HT-29 (cell line): ENCODE results near the gene CNST. TPM values are rescaled to one million over a fixed set of nuclear protein-coding genes. Genes with fewer than 3 reads are reported as not detected.
"Not testable (repeated sequence)": the region's sequence is repeated elsewhere in the genome, so short reads cannot be mapped to it uniquely, and the experiment has no call there.

Experiments used
- DNase-seq: peaks from one replicate; pipeline ENCODE4 v3.0.0-alpha.2; 2015; ENCODE audit warnings: low spot score
- total RNA-seq: library from RNA; depleted of rRNA; stranded (reverse); fragments of >200 nt; shearing (Covaris generic); gene quantifications from 2 replicates; pipeline ENCODE4 v1.2.3, GENCODE V29; 2014

Gene CNST
- total RNA-seq, 1 experiment from 2014 or later, result 6.1 TPM

GRCh38 chr1:246617768-246618167 lies 51.5 kb downstream of the CNST start:
- DNase-seq, result no peak

GRCh38 chr1:246618240-246618808 lies 52.1 kb downstream of the CNST start:
- no peak for DNase-seq

- no peak for DNase-seq
These were observed 55.9 kb downstream of the CNST start for GRCh38 chr1:246622035-246622652.

DNA sequence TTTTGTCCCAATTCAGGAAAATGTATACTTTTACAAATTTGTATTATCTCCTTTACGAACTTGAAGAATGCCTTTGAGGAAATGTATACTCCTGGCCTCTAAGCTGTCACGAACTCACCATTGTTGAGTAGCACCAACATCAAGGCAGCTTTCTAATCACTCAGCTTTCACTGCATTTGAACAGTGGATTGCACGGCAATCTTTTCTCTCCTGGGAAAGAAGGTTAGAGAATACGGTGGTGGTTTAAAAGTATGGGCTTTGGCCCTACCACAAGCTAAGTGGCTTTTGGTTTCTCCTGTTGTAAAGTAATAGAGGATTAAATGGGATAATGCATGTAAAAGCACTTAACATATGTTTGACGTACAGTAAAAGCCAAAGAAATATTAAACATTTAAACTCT lies 57.8 kb downstream of the CNST start:
- no peak for DNase-seq

- no peak for DNase-seq
These were observed 62.8 kb downstream of the CNST start for GRCh38 chr1:246629030-246629429.

- no peak for DNase-seq
These were observed 63.7 kb downstream of the CNST start for GRCh38 chr1:246629976-246630375.

DNA sequence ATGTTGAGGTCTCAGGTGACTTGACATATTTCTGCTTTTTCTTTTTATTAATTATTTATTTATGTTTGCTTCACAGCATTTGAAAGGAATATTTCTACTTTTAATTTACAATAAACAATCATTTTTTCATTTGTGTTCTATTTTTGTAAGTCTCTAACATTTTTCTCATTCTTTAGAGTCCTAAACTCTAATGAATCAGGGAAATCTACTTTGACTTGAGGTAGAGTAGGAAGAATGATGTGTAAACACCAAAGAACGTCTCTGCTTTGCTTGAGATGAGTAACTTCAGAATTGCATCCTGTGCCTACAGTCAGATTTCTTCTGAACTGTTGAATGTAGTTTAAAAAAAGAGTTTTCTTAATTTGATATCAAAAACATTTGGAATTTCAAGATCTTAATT lies 65.2 kb downstream of the CNST start:
- DNase-seq, result no peak

DNA sequence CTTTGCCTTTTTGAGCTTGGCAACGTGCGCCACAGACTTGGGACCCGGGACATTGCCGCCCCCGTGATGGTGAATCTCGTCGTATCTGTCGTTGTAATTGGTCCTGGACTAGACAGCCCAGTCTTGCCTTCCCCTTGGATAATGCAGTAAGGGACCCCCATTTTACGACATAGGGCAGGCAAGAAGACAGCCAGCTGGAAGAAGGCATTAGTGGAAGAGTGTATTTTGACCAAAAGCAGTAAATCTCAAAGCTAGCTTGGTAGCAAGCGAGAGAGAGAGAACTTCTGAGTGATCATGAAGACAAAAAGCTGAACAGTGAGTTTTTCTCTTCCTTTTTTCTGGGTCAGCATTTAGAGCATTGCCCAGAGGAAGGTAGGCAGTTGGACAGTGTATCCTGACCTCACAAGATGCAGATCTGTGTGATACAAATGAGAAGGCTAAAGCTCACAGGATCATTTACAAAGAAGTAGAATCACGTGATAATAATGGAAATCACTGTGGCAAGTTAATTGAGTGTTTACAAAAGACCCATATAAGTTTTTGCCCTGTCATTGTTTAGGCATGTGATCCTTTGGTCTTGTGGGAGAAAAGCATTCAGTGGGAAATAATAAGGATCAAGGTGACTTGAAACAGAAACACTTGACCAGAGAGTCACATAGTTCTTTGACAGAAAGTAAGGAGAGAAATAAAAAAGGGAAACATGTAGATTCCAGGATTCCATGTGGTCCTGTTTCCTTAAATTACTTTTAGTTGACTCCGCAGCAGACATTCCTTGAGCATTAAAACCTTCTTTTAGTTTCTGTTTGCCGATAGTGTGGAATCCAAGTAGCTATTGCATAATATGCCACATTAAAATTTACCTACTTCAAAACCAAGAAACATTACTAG lies 66.3 kb downstream of the CNST start:
- peak; percentile 12 for DNase-seq

DNA sequence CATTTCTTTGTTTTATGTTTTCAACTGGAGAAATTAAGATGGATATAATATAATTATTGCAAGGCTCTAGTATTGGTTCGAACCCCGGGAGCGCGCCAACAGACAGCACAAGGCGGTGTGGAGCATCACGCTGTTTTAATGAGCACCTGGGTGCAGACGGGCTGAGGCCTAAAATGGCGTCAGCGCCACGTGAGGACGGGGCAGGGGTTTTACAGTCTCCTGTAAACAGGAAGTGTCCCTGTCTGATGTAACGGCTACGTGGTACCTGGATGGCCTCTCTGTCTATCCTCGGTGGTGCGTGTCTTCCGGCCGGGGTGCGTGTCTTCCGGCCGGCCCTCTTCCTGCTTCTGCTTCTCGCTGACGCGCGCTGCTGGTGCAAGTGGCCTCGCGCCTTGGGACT lies 68.4 kb downstream of the CNST start:
- not testable (repeated sequence) for DNase-seq

DNA sequence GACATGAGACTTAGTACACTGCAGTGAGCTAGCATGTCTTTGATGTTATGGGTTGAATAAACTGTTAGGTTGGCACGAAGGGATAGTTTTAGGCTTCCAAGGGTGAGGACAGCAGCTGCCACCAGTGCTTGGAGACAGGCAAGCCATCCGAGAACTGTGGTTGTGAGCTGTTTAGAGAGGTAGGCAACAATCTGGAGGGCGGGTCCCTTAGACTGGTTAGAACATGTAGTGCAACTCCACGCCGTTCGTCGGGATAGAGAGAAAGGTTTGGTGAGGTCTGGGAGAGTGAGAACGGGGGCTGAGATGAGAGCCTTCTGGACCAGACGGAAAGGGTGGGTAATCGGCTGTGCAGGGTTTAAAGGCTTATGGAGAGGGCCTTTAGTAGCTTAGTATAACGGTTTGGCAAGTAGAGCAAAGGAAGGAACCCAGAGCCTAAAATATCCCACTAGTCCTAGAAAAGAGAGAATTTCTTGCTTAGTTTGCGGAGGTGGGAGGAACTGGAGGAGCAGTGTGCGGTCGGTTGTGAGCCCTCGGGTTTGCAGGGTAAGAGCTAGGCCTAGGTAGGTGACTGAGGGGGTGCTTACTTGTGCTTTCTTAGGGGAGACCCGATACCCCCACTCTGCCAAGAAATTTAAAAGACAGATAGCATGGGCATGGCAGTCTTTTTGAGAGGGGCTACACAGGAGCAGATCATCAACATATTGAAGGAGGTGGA lies 72.8 kb downstream of the CNST start:
- DNase-seq, result no peak

- no peak for DNase-seq
These were observed 73.5 kb downstream of the CNST start for GRCh38 chr1:246639732-246640131.

GRCh38 chr1:246640747-246641146 lies 74.5 kb downstream of the CNST start:
- DNase-seq, result no peak

DNA sequence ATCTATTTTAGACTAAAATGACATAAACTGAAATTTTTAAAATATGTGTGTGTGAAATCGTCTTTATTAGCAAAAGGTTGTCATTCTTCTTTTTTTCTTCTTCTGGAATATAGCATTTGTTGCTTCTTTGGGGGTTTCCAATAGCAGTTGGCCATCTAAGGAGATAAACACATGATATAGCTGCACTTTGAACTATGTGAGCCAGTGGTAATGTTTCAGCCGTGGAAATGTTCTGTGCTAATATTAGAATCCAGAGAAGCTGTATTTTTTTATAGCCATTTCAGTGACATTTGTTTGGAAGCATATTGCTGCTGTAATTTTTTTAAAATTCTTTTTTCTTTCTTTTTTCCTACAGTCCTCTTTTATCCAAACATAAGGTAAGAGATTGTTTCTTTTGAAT lies 75.1 kb downstream of the CNST start:
- DNase-seq, result no peak

GRCh38 chr1:246642719-246643118 lies 76.5 kb downstream of the CNST start:
- DNase-seq, result no peak

DNA sequence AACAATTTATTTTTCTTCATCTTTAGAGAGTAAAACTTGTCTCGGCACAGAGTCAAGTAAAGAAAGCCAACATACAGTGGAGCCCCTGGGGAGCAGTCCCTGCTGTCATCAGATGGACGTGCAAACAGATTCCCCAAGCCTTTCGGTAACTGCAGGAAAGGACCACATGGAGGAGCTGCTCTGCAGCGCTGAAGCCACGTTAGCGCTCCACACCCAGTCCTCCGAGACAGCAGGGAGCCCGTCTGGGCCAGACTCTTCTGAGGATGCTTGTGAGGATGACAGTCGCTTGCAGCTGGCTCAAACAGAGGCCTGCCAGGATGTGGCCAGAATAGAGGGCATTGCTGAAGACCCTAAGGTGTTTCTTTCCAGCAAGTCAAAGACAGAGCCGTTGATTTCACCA lies 80.9 kb downstream of the CNST start:
- DNase-seq, result peak; percentile 6

DNA sequence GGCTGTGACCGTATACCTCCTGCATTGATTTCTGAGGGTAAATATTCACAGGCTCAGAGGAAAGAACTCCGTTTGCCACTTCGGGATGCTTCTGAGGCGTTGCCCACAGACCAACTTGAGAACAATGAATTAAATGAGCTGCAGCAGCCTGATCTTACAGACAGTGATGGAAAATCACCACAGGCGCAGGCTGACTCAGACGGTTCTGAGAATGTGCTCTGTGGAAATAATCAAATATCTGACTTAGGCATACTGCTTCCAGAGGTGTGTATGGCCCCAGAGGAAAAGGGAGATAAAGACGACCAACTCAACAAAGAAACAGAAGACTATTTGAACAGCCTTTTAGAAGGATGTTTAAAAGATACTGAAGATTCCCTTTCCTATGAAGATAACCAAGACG lies 81.3 kb downstream of the CNST start:
- no peak for DNase-seq

DNA sequence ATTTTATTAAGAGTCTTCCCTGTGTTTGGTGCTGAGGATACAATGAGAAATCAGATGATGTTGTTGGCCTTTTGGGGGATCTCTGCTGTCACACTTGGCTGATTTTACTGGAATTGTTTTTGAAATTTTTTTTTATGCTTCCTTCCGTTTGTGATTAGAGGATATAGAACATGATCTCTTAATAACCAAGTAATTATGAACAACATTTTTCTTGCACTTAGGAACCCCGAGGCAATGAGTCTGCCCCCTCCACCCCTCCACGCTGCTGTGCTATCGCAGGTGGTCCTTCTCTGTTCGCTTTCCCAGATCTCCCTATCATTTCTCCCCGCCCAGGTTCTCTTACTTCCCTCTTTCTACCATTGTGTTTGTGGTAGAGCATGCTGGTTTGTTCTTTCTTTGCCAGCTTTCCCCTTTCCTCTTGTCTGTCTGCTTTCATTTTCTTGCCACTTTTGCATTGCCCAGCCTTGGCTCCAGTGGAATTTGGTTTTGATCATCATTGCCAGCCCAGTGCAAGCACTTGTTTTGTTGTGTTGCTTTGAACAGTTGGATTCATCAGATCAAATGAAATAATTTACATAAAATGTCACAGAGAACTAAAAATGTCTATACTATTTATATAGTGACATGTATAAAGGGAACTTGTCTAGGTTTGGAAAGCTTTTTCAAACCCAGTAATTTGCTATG lies 84.9 kb downstream of the CNST start:
- no peak for DNase-seq

GRCh38 chr1:246658567-246658966 lies 92.3 kb downstream of the CNST start:
- DNase-seq, result no peak

DNA sequence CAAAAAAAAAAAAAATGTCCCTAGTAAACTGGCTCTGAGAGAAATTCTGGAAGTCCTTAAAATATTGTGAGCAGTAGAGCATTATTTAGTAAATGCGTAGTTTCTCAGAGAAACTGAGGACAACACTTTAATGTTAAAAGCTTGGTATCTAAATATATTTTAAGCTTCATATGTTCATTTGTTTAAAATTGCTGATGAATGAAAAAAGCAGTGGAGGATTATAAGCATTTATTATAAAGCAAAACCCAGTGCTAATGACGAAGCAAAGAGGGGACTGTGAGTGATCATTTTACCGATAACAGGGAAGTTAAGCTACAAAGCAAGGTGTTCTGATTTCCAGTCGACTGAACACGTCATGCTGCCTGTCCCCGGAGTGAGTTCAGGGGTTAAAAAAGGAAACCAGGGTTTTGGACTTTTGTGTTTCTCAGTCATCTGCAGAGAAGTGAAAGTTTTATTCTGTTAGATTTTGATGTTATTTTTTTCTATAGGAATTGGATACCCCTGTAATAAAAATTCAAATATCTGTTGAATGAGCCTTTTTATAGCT lies 93.4 kb downstream of the CNST start:
- DNase-seq, result no peak

GRCh38 chr1:246661451-246661850 lies 95.2 kb downstream of the CNST start:
- DNase-seq, result no peak

DNA sequence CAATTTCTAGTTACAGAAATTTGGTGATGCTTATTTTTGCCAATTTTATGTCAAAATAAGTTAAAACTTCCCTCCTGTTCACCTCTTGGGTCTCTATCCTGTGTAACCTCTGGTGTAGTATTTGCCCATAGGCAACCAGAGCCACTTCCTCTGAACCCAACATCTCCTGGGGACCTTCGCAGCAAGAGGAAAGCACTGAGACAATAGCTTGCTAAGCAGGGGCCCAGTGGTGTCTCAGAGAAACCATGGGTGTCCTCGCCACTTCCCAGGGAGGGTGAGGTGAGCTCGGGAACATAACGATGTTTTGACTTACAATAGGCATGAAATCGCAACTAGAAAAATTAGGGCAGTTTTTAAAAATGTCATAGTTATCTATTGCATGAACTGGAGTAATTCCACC lies 101.5 kb downstream of the CNST start:
- DNase-seq, result no peak
